OCI-LY3 (cell line): ENCODE measurements around the gene GATAD2B.
"Not testable (repeated sequence)": the region's sequence is repeated elsewhere in the genome, so short reads cannot be mapped to it uniquely, and the experiment has no call there.

ENCODE experiments used
- H2AFZ ChIP-seq: fragments of 200-600, 300-600 bp; shearing (Covaris generic); 2 replicates; pipeline ENCODE4 v1.6.0; 2014; ENCODE audit warnings: antibody characterized with exemption, low read depth, low read length
- H3K27ac ChIP-seq: fragments of 200-600, 300-600 bp; sonication (generic); 2 replicates; pipeline ENCODE4 v1.5.1; 2014; ENCODE audit warnings: mild to moderate bottlenecking, low read length, moderate library complexity, mixed read lengths
- H3K27me3 ChIP-seq: fragments of 200-600, 300-600 bp; sonication (generic); 2 replicates; pipeline ENCODE4 v1.6.1; 2014; ENCODE audit warnings: low read depth, low read length, mixed read lengths
- H3K36me3 ChIP-seq: fragments of 200-600, 300-600 bp; sonication (generic); replicated peaks from 2 replicates; pipeline ENCODE3; 2014; ENCODE audit warnings: low read depth, low read length, mixed read lengths
- H3K4me1 ChIP-seq: fragments of 300-600, 200-600 bp; sonication (generic); 2 replicates; pipeline ENCODE4 v1.6.1; 2014; ENCODE audit warnings: low read length, mixed read lengths
- H3K4me2 ChIP-seq: fragments of 200-600, 300-600 bp; sonication (generic); 2 replicates; pipeline ENCODE4 v1.6.1; 2014; ENCODE audit warnings: low read length, mixed read lengths
- H3K4me3 ChIP-seq: fragments of 300-600, 200-600 bp; sonication (generic); 2 replicates; pipeline ENCODE4 v1.5.1; 2014; ENCODE audit warnings: antibody characterized with exemption, mild to moderate bottlenecking, low read length, moderate library complexity
- H3K79me2 ChIP-seq: fragments of 300-600, 200-600 bp; shearing (Covaris generic); 2 replicates; pipeline ENCODE4 v1.6.1; 2014; ENCODE audit warnings: mild to moderate bottlenecking, low read length, mixed read lengths
- H3K9ac ChIP-seq: fragments of 300-600, 200-600 bp; shearing (Covaris generic); 2 replicates; pipeline ENCODE4 v1.6.0; 2014; ENCODE audit warnings: mild to moderate bottlenecking, low read length, moderate library complexity
- H3K9me3 ChIP-seq: fragments of 200-600, 300-600 bp; shearing (Covaris generic); 2 replicates; pipeline ENCODE4 v1.6.1; 2014; ENCODE audit warnings: low read length, mixed read lengths; ENCODE audit not compliant: insufficient read depth
- H4K20me1 ChIP-seq: fragments of 200-600, 300-600 bp; sonication (generic); 2 replicates; pipeline ENCODE4 v1.6.1; 2016; ENCODE audit warnings: low read length, mixed read lengths; ENCODE audit not compliant: insufficient read depth
- EZH2phosphoT487 ChIP-seq: fragments of 200-600 bp; shearing (Covaris generic); IDR thresholded peaks from 2 replicates; pipeline ENCODE4 v1.6.1; 2018; ENCODE audit warnings: antibody characterized with exemption, mixed run types, low read depth
- TF ChIP-seq, protein P1 (sequence below): fragments of 200-600, 300-600 bp; sonication (generic); IDR thresholded peaks from 2 replicates; pipeline ENCODE4 v1.5.1; 2014; ENCODE audit warnings: antibody characterized with exemption, low read length, low read depth

Gene GATAD2B

DNA sequence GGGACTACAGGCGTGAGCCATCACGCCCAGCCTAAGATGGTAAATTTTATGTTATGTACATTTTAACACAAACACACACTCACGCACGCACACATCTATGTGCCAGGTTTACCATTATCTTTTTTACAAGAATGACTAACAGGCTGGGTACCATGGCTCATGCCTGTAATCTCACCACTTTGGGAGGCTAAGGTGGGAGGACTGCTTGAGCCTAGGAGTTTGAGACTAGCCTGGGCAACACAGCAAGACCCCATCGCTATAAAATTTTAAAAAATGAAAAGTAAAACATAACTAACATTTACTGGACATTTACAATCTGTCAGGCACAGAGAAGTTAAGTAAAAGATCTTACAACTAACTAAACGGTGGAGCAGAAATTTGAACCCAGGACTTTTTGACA, 14.7 kb downstream of the GATAD2B start:
- Histone ChIP-seq H3K4me2 (no peak overlapping the region), H3K27me3 (no peaks in the 10 kb centered on the region), H3K36me3 (peaks cover 21% of the 10 kb centered on the region), H3K4me1 (no peaks in the 10 kb centered on the region), H3K27ac (no peak overlapping the region), H4K20me1 (peaks cover 63% of the 10 kb centered on the region), H3K79me2 (peaks cover 99% of the 10 kb centered on the region), H3K4me3 (no peak overlapping the region), H3K9ac (no peak overlapping the region), H3K9me3 (no peaks in the 10 kb centered on the region), H2AFZ (no peak overlapping the region)
- TF ChIP-seq, protein P1, sequence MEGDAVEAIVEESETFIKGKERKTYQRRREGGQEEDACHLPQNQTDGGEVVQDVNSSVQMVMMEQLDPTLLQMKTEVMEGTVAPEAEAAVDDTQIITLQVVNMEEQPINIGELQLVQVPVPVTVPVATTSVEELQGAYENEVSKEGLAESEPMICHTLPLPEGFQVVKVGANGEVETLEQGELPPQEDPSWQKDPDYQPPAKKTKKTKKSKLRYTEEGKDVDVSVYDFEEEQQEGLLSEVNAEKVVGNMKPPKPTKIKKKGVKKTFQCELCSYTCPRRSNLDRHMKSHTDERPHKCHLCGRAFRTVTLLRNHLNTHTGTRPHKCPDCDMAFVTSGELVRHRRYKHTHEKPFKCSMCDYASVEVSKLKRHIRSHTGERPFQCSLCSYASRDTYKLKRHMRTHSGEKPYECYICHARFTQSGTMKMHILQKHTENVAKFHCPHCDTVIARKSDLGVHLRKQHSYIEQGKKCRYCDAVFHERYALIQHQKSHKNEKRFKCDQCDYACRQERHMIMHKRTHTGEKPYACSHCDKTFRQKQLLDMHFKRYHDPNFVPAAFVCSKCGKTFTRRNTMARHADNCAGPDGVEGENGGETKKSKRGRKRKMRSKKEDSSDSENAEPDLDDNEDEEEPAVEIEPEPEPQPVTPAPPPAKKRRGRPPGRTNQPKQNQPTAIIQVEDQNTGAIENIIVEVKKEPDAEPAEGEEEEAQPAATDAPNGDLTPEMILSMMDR, result no peak
- TF ChIP-seq EZH2phosphoT487, result no peak

DNA sequence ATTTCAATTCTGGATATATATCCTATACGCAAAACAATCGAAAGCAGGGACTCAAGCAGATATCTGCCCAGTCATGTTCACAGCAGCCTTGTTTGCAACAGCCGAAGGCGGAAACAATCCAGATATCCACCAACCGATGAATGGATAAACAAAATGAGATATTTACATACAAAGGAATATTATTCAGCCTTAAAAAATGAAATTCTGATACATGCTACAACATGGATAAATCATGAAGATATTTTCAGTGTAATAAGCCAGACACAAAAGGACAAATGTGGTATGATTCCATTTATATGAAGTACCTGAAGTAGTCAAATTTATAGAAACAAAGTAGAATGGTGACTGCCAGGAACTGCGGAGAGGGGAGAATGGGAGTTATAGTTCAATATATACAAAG, 15.6 kb downstream of the GATAD2B start:
- Histone ChIP-seq H3K4me2 (no peak overlapping the region), H2AFZ (no peak overlapping the region), H3K4me1 (no peaks in the 10 kb centered on the region), H3K9ac (no peak overlapping the region), H3K79me2 (peaks cover 99% of the 10 kb centered on the region), H3K27ac (no peak overlapping the region), H3K4me3 (no peak overlapping the region), H4K20me1 (peaks cover 59% of the 10 kb centered on the region), H3K9me3 (no peaks in the 10 kb centered on the region), H3K27me3 (no peaks in the 10 kb centered on the region), H3K36me3 (peaks cover 21% of the 10 kb centered on the region)
- no peak for TF ChIP-seq EZH2phosphoT487
- TF ChIP-seq, protein P1, result no peak

DNA sequence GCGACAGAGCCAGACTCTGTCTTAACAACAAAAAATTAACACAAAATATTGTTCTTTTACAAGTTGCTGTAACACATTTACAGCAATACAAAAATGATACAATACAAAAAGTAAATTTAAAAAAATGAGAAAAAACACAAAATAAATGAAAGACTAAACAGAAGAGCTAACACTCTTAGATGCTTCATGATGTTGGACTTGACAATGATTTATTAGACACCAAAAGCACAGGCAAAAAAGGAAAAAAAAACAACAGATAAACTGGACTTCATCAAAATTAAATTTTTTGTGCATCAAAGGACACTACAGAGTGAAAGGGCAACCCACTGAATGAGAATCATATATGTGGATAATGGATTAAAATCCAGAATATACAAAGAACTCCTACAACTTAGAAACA, 16.4 kb downstream of the GATAD2B start:
- Histone ChIP-seq H3K27ac (no peak overlapping the region), H3K27me3 (no peaks in the 10 kb centered on the region), H2AFZ (no peak overlapping the region), H3K79me2 (peaks cover 98% of the 10 kb centered on the region), H3K9ac (no peak overlapping the region), H3K4me1 (no peaks in the 10 kb centered on the region; the same call in 1 of the 2 replicates), H3K9me3 (no peaks in the 10 kb centered on the region), H4K20me1 (peaks cover 54% of the 10 kb centered on the region), H3K4me2 (no peak overlapping the region), H3K4me3 (no peak overlapping the region), H3K36me3 (peaks cover 21% of the 10 kb centered on the region)
- TF ChIP-seq EZH2phosphoT487, result no peak
- TF ChIP-seq, protein P1, result no peak

DNA sequence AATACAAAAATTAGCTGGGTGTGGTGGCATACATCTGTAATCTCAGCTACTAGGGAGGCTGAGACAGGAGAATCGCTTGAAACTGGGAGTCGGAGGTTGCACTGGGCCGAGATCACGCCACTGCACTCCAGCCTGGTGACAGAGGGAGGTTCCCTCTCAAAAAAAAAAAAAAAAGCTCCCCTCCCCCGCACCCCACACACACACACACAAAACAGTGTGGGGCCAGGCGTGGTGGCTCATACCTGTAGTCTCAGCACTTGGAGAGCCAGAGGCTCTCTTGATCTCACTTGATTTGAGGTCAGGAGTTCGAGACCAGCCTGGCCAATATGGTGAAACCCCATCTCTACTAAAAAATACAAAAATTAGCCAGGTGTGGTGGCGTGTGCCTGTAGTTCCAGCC, 16.9 kb downstream of the GATAD2B start:
- H3K9ac ChIP-seq, H3K27me3 ChIP-seq, H3K4me2 ChIP-seq, H3K4me3 ChIP-seq, H3K9me3 ChIP-seq, H3K4me1 ChIP-seq, H2AFZ ChIP-seq, H3K27ac ChIP-seq: not testable (repeated sequence)
- peaks cover 98% of the 10 kb centered on the region for H3K79me2 ChIP-seq
- H4K20me1 ChIP-seq, result peaks cover 54% of the 10 kb centered on the region
- peaks cover 21% of the 10 kb centered on the region for H3K36me3 ChIP-seq
